ENCODE results near the gene RMRP. TPM values are rescaled to one million over a fixed set of nuclear protein-coding genes. Genes with fewer than 3 reads are reported as not detected.

Gene RMRP
- polyA plus RNA-seq (ENCODE audit: insufficient read length in 3 of 3) = not detected

- peak; percentile 94 to 97 (median 95) for DNase-seq (ENCODE audit: low read depth in 3 of 3, low spot score in 2 of 3)
Measured at GRCh38 chr9:35657546-35658136, at the start of gene RMRP. TSS of gene RMRP (minus strand) at chr9:35658019.

- DNase-seq (ENCODE audit: low read depth in 3 of 3, low spot score in 2 of 3) = no peak
Measured at GRCh38 chr9:35706951-35707350, 49.1 kb upstream of the RMRP start.

GRCh38 chr9:35705836-35706430 lies 48.1 kb upstream of the RMRP start:
- no peak for DNase-seq (ENCODE audit: low read depth in 3 of 3, low spot score in 2 of 3)

- DNase-seq (ENCODE audit: low read depth in 3 of 3, low spot score in 2 of 3) = no peak
Measured at GRCh38 chr9:35705372-35705771, 47.6 kb upstream of the RMRP start.

- no peak for DNase-seq (ENCODE audit: low read depth in 3 of 3, low spot score in 2 of 3)
Measured at GRCh38 chr9:35703906-35704672, 46.3 kb upstream of the RMRP start.

- DNase-seq (ENCODE audit: low read depth in 3 of 3, low spot score in 2 of 3) = no peak
Measured at GRCh38 chr9:35702696-35703095, 44.9 kb upstream of the RMRP start.

- DNase-seq (ENCODE audit: low read depth in 3 of 3, low spot score in 2 of 3) = no peak
Measured at GRCh38 chr9:35700942-35701341, 43.1 kb upstream of the RMRP start.

- no peak for DNase-seq (ENCODE audit: low read depth in 3 of 3, low spot score in 2 of 3)
Measured at GRCh38 chr9:35700031-35700430, 42.2 kb upstream of the RMRP start.

GRCh38 chr9:35698231-35698630 lies 40.4 kb upstream of the RMRP start:
- no peak for DNase-seq (ENCODE audit: low read depth in 3 of 3, low spot score in 2 of 3)

GRCh38 chr9:35697486-35697885 lies 39.7 kb upstream of the RMRP start:
- no peak for DNase-seq (ENCODE audit: low read depth in 3 of 3, low spot score in 2 of 3)

GRCh38 chr9:35696520-35697215 lies 38.8 kb upstream of the RMRP start:
- no peak for DNase-seq (ENCODE audit: low read depth in 3 of 3, low spot score in 2 of 3)

- no peak for DNase-seq (ENCODE audit: low read depth in 3 of 3, low spot score in 2 of 3)
Measured at GRCh38 chr9:35695943-35696401, 38.2 kb upstream of the RMRP start.

- DNase-seq (ENCODE audit: low read depth in 3 of 3, low spot score in 2 of 3) = no peak
Measured at GRCh38 chr9:35691757-35692301, 34.0 kb upstream of the RMRP start.

GRCh38 chr9:35691334-35691650 lies 33.5 kb upstream of the RMRP start:
- DNase-seq (ENCODE audit: low read depth in 3 of 3, low spot score in 2 of 3) = no peak

- no peak for DNase-seq (ENCODE audit: low read depth in 3 of 3, low spot score in 2 of 3)
Measured at GRCh38 chr9:35690614-35691333, 33.0 kb upstream of the RMRP start.

- DNase-seq (ENCODE audit: low read depth in 3 of 3, low spot score in 2 of 3) = no peak
Measured at GRCh38 chr9:35690294-35690613, 32.4 kb upstream of the RMRP start.

- no peak for DNase-seq (ENCODE audit: low read depth in 3 of 3, low spot score in 2 of 3)
Measured at GRCh38 chr9:35689542-35690293, 31.9 kb upstream of the RMRP start, which contains the start of gene TPM2. TSS of gene TPM2 (minus strand) at chr9:35689925. CDS start at chr9:35689817, 108 bp downstream.

GRCh38 chr9:35688558-35689541 lies 31.0 kb upstream of the RMRP start:
- no peak for DNase-seq (ENCODE audit: low read depth in 3 of 3, low spot score in 2 of 3)

All from right renal cortex interstitium (tissue), 3 donors.